HCT116 (cell line): ENCODE measurements around the gene PPP2R2D.

Experiments used
- EZH2 ChIP-seq: fragments of 200-600 bp; sonication (generic); IDR thresholded peaks from 2 replicates; pipeline ENCODE4 v1.6.1; 2017; ENCODE audit warnings: antibody characterized with exemption, mixed run types
- TF ChIP-seq, protein P1 (sequence below), 3 experiments: fragments of 200-600 bp in 1 of 3; sonication (generic) in 1 of 3; IDR thresholded peaks in 2 of 3; conservative IDR thresholded peaks in 1 of 3; 2 replicates each; pipeline ENCODE4 v1.5.1; 2012 to 2017; ENCODE audit warnings: low read depth in 2 of 3, low read length in 2 of 3, antibody characterized with exemption in 1 of 3, borderline replicate concordance in 1 of 3, control low read depth in 1 of 3, mild to moderate bottlenecking in 1 of 3, mixed read lengths in 1 of 3, mixed run types in 1 of 3, moderate library complexity in 1 of 3; ENCODE audit not compliant: insufficient read depth in 1 of 3

DNA sequence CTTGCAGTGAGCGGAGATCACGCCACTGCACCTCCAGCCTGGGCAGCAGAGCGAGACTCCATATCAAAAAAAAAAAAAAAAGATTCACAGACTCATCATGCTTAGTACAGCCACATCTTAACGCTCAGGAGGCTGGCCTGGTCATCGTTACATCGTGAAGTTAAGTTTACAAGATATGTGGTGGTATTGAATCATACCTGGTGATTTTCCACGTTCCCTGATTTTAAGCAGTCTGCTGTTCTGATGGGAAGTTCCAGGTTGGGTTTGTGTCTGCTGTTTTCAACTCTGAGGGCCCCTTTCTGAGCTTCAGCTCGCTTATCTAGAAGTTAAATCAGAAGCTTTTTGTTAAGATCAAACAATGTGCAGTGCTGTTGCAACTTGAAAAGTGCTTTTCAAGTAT is 6.9 kb downstream of the PPP2R2D start:
- TF ChIP-seq, protein P1, sequence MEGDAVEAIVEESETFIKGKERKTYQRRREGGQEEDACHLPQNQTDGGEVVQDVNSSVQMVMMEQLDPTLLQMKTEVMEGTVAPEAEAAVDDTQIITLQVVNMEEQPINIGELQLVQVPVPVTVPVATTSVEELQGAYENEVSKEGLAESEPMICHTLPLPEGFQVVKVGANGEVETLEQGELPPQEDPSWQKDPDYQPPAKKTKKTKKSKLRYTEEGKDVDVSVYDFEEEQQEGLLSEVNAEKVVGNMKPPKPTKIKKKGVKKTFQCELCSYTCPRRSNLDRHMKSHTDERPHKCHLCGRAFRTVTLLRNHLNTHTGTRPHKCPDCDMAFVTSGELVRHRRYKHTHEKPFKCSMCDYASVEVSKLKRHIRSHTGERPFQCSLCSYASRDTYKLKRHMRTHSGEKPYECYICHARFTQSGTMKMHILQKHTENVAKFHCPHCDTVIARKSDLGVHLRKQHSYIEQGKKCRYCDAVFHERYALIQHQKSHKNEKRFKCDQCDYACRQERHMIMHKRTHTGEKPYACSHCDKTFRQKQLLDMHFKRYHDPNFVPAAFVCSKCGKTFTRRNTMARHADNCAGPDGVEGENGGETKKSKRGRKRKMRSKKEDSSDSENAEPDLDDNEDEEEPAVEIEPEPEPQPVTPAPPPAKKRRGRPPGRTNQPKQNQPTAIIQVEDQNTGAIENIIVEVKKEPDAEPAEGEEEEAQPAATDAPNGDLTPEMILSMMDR (IDR thresholded peaks at IDR 0.05 in 2 of 3, conservative IDR thresholded peaks at IDR 0.05 in 1 of 3; ENCODE audit: borderline replicate concordance in 1 of 3, insufficient read depth in 1 of 3, low read depth in 2 of 3, low read length in 2 of 3): no peak
- no peak for TF ChIP-seq EZH2
